ENCODE data around the gene FAM219B.

The FAM219B gene

DNA sequence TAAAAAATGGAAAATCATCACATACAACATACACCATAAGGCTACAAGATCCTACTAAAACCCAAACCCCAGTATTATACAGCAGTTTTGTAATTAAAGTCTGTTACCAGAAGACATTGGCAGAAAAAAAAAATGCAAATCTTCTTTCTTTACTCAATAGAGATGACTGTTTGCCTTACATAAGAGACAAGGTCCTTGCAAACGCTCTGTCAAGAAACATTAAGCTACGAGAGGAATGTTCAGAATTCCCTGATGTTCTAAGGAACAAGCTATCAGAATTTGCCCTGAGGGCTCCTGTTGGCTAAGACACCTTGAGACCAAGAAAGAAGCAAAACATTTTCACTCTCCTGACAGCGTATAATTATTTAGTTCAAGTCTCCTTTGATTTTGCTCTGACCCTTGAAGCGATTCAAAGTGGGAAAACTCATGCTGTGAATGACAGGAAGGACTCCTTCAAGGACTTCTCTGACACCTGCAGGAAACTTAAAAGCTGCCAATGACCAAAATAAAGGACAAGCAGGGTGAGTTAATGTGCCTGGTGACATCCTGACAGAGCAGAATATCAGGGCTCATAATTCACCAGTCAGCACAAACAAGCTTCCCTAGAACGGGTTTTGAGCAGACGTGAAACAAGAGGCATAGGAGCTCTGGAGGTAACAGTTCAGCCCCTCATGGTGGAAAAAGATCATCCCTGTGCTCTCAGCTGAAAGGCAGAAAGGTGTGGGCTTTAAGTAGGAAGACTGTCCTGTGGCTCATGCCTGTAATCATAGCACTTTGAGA lies 36.0 kb downstream of the FAM219B start:
- no peak for DNase-seq

- DNase-seq: peak; percentile 67
These were observed 36.8 kb downstream of the FAM219B start for GRCh38 chr15:74869726-74870407.

DNA sequence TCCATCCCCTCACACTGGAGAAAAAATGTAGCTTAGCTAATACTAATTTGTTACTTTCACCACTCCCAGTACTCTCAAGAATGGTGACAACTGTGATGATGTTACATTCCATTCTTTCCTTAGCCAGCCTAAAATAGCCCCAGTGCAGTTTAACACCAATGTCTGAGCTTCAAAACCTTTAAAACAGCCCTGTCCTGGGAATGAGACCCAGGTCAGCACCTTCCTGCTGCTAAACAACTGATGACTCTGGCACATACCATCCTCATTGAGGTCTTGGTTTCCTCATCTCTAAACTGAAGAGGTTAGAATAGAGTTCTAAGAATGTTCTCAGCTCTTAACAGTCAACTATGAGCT lies 37.3 kb downstream of the FAM219B start:
- no peak for DNase-seq

- no peak for DNase-seq
These were observed 38.6 kb downstream of the FAM219B start for GRCh38 chr15:74868059-74868458.

- DNase-seq: no peak
These were observed 39.1 kb downstream of the FAM219B start for GRCh38 chr15:74867466-74868038.

DNA sequence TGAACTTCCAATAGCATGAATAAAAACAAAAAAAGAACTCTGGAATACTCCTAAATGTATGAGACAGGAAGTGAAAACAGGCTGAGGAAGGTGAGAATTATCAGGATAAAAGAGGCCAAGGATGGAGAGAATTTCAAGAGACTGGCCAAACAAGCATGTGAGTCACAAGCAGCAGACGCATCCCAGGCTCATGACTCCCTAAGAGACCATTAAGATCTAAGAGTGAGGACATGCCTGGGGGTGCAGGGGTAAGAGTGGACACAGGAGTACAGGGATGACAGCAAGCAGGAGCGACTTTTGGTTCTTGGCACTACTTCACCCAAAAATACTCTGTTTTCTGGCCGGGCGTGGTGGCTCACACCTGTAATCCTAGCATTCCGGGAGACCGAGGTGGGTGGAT lies 40.6 kb downstream of the FAM219B start:
- DNase-seq: no peak

GRCh38 chr15:74865316-74865715 lies 41.3 kb downstream of the FAM219B start:
- DNase-seq: no peak

- DNase-seq: no peak
These were observed 42.4 kb downstream of the FAM219B start for GRCh38 chr15:74864296-74864695.

DNA sequence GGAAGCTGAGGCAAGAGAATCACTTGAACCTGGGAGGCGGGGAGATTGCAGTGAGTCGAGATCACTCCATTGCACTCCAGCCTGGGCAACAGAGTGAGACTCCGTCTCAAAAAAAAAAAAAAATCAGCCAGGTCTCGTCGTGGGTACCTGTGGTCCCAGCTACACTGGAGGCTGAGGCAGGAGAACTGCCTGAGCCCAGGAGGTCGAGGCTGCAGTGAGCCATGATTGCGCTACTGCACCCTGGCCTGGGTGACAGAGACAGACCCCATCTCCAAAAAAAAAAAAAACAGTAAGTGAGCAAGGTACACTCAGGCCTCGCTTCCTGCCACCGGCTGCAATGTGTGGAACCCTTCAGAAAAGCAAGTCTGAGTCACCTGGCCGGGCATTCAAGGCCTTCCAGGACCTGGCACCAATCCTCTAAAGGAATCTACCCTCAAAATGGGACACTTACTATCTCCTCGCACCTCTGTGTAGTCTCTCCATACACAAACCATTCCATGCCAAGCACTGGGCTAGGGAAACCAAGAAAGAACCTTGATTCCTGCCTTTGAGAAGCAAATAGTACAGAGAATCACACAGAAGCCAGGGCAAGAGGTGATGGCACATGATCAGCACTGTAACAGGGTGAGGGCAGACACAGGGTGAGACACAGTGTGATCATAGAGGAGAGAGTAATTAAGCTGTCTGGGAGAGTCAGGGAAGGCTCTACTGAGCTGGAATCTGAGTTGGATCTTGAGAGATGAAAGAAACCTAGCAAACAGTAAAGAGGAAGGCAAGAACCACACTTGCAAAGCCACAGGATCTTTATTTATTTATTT lies 43.2 kb downstream of the FAM219B start:
- no peak for DNase-seq

- DNase-seq: no peak
These were observed 48.3 kb downstream of the FAM219B start for GRCh38 chr15:74858369-74858740.

- no peak for DNase-seq
These were observed 48.8 kb downstream of the FAM219B start for GRCh38 chr15:74857671-74858368.

DNA sequence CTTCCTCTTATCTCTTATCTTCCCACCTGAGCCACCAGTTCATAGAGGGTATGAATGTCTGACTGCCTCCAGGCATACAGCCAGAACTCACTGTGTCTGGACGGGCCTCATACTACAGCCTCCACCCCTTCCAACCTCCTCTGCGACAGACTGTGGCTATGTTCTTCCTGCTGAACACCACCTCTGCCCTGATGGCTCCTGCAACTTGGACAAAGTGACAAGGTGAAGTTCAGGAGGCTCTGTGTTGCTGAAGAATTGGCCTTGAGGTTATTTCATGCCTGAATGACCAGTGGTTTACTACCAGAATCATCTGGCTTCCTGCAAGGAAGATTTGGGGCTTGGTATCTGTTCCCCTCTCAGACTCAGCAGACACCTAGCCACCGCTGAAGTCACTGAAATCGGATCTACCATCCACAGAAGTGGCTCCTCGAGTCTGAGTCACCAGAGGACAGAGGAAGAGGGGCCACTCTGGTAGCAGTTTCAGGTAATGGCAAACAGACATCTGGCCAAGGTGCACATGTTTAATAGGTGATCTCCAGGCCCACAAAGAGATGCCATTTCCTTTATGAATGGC lies 49.5 kb downstream of the FAM219B start:
- DNase-seq: no peak

DNA sequence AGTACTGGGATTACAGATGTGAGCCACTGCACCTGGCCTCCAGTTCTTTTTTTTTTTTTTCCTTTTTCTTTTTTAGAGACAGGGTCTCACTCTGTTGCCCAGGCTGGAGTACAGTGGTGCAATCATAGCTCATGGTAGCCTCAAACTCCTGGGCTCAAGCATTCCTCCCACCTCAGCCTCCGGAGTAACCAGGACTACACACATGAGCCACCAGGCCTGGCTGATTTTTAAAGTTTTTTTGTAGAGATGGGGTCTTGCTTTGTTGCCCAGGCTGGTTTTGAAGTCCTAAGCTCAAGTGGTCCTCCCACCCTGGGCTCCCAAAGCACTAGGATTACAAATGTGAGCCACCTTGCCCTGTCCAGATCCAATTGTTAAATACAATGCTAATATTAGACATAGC lies 50.1 kb downstream of the FAM219B start:
- DNase-seq: no peak

- DNase-seq: no peak
These were observed 50.8 kb downstream of the FAM219B start for GRCh38 chr15:74855857-74856256.

GRCh38 chr15:74854453-74855022 lies 52.1 kb downstream of the FAM219B start:
- DNase-seq: no peak

GRCh38 chr15:74851960-74852359 lies 54.7 kb downstream of the FAM219B start:
- DNase-seq: no peak

GRCh38 chr15:74850393-74850792 lies 56.3 kb downstream of the FAM219B start:
- DNase-seq: no peak

Data from left hindlimb (tissue), 1 donor.